Measurements from ENCODE around the gene NSMF.
"Not testable (repeated sequence)": the region's sequence is repeated elsewhere in the genome, so short reads cannot be mapped to it uniquely, and the experiment has no call there.

Gene NSMF

GRCh38 chr9:137456864-137457405 lies 2.2 kb downstream of the NSMF start:
- no peak for DNase-seq

GRCh38 chr9:137456061-137456863 lies 2.9 kb downstream of the NSMF start:
- DNase-seq: peak; percentile 61

- no peak for DNase-seq
These were observed 3.7 kb downstream of the NSMF start for GRCh38 chr9:137455359-137455991.

- no peak for DNase-seq
These were observed 4.4 kb downstream of the NSMF start for GRCh38 chr9:137454597-137455358.

- no peak for DNase-seq
These were observed 5.0 kb downstream of the NSMF start for GRCh38 chr9:137454145-137454596.

- peak; percentile 8 for DNase-seq
These were observed 5.5 kb downstream of the NSMF start for GRCh38 chr9:137453643-137454081.

GRCh38 chr9:137452761-137453642 lies 6.1 kb downstream of the NSMF start:
- DNase-seq: no peak

- no peak for DNase-seq
These were observed 7.0 kb downstream of the NSMF start for GRCh38 chr9:137452006-137452760.

- DNase-seq: not testable (repeated sequence)
These were observed 7.7 kb downstream of the NSMF start for GRCh38 chr9:137451264-137452005.

GRCh38 chr9:137450539-137451222 lies 8.5 kb downstream of the NSMF start:
- not testable (repeated sequence) for DNase-seq

GRCh38 chr9:137449931-137450538 lies 9.1 kb downstream of the NSMF start:
- DNase-seq: no peak

- no peak for DNase-seq
These were observed 9.9 kb downstream of the NSMF start for GRCh38 chr9:137449081-137449844.

- DNase-seq: no peak
These were observed 10.6 kb downstream of the NSMF start for GRCh38 chr9:137448602-137448962.

GRCh38 chr9:137447722-137448601 lies 11.2 kb downstream of the NSMF start:
- DNase-seq: no peak

- DNase-seq: no peak
These were observed 12.2 kb downstream of the NSMF start for GRCh38 chr9:137446851-137447471.

- DNase-seq: no peak
These were observed 13.2 kb downstream of the NSMF start for GRCh38 chr9:137445930-137446431.

- peak; percentile 57 for DNase-seq
These were observed 13.8 kb downstream of the NSMF start for GRCh38 chr9:137445275-137445807.
